Stimulated activated CD8-positive, alpha-beta memory T cell treated with anti-CD3 and anti-CD28 coated beads, Interleukin-12 subunit alpha, Interleukin-12 subunit beta, amount 100 ng/mL, for 1 hour (primary cell): ENCODE results near the gene LMTK2.
A peak's percentile ranks its signal among the peaks of the same experiment; 100 is the strongest.

Source experiments
- DNase-seq: peaks from one replicate; pipeline ENCODE4 v3.0.0-alpha.2; 2020; ENCODE audit warnings: low read depth

LMTK2 gene

DNA sequence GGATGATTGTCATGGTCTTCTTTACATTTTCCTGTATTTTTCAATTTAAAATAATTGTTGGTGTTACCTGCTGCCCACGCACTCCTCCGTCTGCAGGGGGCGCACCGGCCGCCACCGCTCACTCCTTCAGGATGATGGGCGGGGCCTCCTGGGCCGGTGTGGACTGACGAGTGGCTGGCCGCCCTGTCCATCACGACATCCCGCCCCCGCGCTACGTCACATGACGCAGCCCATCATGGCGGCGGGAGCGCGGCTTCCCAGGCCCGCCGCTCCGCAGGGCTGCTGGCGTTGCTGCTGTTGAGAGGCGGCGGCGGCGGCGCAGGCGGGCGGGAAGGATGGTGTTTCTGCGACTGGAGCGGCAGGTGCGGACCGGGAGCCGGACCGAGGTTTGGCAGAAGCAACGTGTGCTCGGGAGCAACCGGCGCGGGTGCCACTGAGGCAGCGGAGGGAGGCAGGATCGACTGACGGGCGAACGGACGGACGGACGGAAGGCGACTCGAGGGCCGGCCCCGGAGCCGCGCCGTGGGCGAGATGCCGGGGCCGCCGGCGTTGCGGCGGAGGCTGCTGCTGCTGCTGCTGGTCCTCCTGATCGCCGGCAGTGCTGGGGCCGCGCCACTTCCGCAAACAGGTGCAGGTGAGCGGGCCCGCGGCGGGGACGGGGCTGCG, at the start of gene LMTK2:
LMTK2 (plus strand) TSS at position 216 of the 666 bp plus-strand sequence; CDS start at position 532, 316 bp downstream.
- DNase-seq, result peak; percentile 94

DNA sequence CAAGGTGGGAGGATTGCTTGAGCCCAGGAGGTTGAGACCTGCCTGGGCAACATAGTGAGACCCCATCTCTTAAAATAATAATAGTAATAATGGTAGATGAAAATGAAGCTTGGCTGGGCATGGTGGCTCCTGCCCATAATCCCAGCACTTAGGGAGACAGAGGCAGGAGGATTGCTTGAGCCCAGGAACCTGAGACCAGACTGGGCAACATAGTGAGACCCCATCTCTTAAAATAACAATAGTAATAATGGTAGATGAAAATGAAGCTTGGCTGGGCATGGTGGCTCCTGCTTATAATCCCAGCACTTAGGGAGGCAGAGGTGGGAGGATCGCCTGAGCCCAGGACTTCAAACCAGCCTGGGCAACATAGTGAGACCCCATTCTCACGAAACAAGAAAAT, 49.5 kb upstream of the LMTK2 start:
- DNase-seq, result no peak

DNA sequence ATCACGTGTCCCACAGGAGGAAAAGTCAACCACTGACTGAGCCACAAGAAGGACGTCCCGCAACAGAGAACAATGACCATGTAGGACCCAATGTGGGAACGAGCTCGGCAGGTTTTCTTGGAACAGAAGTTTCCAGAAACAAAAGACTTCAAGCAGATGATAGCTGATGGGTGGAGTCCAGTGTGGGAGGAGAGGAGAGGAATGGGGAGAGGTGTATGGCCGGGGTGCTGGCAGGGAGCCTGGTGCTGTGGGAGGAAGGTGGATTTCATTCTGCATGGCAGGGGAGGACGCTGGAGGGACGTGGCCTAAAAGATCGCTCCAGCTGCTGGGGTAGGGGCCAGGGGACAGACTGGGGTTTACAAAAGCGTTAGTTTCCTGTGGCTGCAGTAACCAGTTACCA, 48.5 kb upstream of the LMTK2 start:
- no peak for DNase-seq

DNA sequence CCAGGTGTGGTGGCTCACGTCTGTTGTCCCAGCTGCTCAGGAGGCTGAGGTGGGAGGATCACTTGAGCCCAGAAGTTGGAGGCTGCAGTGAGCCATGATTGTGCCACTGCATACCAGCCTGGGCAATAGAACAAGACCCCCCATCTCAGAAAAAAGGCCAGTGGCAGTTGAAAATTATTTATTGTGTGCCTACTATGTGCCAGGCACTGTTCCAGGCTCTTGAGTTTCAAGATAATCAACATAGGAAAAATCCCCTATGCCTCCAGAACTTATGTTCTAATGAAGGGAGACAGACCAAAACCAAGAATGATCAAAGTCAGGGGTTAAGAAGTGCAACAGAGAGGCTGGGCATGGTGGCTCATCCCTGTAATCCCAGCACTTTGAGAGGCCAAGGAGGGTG, 42.4 kb upstream of the LMTK2 start:
- DNase-seq, result no peak

DNA sequence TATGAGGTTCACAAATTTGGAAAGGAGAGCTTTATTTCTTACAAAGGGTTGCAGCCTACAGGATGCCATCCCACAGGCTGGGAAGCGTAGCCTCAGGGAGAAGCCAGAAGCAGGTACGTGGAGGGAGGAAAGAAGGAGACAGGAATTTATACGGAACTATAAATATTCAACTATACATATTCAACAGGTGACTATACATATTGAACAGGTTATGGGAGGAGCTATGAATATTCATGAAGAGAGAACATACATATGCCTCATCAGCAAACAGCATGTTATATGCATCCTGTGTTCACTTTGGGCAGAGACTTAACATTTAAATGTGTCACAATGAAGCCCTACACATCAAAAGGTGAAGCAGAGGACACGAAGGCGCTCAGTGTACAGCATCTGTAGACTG, 40.5 kb upstream of the LMTK2 start:
- DNase-seq, result no peak

DNA sequence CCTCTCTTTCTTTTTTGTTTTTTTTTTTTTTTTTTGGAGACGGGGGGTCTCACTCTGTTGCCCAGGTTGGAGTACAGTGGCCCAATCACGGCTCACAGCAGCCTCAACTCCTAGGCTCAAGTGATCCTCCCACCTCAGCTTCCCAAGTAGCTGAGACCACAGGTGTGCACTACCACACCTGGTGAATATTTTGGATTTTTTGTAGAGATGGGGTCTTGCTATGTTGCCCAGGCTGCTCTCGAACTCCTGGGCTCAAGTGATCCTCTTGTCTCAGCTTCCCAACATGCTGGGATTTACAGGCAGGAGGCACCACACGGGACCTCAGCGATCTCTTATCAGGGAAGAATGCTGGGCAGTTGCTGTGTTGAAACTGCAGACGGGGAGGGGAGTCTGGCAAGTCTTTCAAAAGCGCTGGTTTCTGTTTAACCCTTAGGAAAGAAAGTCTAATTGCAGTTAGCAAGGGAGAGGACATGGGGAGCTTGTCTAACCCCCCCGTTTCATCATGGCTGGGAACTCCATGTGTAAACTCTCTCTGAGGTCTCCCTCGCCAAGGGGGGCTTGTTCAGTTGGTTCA, 39.6 kb upstream of the LMTK2 start:
- no peak for DNase-seq

DNA sequence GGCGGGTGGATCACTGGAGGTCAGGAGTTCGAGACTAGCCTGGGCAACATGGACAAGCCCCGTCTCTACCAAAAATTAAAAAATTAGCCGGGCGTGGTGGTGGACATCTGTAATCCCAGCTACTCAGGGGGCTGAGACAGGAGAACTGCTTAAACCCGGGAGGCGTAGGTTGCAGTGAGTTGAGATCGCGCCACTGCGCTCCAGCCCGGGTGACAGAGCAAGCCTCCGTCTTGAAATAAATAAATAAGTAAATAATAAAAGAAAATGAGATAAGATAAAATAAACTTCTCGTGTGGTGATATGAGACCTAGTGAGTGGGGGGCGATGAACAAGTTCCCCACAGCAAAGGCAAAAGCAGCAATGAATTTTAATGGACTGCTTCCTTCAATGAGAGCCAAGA, 33.6 kb upstream of the LMTK2 start:
- DNase-seq, result no peak

DNA sequence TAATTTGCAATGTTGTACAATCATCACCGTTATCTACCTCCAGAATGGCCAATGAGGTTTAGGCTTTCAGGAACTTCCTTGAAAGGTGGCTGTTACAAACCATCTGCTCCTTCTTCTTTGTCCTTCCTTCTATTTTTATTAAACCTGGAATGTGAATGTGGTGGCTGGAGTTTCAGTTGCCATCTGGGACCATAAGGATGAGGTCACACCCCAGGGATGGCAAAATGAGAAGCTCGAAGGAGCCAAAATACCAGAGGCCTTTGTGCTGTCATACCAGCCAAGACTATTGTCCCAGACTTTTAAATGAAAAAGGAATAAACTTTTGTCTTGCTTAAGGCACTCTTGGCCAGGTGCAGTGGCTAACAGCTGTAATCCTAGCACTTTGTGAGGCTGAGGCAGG, 30.9 kb upstream of the LMTK2 start:
- no peak for DNase-seq

DNA sequence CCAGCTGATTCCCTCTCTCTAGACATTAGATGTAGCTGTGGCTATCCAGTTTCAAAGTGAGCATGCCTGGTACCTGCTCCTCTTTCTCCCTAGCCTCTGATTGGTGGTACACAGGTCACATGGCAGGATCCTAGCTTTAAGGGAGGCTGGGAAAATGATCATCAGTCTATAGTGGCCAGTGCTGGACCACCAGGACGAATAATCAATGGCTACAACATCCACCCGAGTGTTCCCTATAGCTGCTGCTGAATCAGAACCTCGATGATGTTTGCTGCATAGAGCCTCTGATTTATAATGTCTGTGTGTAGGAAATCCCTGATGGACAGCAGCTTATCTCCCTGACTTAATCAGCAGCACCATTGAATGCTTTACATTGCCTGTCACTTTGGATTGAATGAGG, 28.9 kb upstream of the LMTK2 start:
- no peak for DNase-seq

DNA sequence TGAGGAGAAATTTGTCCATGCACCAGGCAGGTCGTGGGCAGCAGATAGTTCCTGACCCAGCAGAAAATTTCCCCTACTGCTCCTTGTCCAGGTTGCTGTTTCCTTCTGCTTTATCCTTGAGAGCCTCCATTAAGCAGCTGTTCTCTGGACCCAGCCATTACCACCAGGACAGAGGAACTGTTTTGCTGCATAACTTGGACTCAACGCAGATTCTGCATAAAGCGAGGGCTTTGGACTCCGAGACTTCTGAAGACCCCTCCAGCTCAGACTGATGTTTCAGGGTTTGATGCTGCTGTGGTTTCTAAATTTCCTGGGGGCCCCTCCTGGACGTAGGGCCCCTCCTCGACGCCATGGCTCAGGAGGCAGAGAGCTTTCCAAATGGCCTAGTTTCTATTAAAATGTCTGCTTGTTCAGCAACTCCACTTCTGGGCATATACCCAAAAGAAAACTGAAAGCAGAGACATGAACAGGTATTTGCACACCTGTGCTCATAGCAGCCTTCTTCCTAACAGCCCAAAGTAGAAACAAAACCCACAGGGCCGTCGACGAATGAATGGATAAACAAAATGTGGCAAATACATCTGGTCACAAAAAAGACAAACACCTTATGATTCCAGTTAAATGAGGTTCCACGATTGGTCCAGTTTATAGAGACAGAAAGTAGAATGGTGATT, 28.3 kb upstream of the LMTK2 start:
- no peak for DNase-seq

DNA sequence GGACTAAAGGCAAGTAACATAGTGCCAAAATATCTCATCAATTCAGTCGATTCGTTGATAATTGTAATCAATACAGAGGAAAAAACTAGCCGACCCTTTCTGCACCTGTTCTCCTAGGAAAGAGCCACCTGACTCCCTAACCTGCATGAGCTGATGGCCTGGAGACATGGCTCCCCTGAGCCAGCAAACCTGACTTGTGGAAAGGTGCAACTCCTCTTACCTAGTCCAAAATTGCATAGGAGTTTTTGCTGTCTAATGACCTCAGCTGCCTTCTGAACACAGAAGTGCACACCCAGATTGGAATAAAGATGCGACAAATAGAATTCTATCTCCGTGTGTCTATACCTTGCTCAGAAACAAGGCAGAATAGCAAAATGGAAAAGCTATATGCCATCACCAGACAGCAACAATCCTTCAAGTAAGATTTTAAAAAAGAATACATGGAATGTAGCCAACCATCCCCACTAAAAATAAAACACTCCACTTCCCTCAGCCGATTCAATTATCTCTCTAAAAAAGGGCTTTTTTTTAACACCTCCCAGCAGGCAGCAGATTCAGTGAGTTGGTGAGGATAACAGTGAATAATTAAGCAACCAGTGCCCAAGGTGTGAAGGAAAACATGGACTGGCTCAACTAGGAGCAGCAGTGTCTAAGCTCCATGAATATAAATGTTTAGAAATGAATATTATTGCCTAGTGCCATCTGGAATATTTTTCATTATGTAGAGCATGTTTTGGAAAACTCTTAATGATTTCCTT, 26.6 kb upstream of the LMTK2 start:
- DNase-seq, result no peak

DNA sequence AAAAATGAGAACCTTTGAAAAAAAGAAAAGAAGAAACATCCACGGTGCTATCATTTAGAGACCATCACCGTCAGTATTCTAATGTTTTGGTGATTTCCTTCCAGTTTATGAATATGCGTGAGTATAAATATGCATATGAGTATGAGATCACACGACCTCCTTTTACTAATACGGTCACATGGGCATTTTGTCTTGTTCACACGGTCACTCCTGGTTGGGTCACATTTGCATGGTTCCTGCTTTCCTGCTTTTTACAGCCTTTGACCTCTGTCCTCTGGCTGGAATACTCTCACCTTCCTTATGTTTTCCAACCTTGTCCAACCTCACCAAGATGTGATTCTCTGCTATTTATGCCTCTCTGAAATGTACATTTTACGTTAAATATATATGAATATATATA, 25.3 kb upstream of the LMTK2 start:
- no peak for DNase-seq

DNA sequence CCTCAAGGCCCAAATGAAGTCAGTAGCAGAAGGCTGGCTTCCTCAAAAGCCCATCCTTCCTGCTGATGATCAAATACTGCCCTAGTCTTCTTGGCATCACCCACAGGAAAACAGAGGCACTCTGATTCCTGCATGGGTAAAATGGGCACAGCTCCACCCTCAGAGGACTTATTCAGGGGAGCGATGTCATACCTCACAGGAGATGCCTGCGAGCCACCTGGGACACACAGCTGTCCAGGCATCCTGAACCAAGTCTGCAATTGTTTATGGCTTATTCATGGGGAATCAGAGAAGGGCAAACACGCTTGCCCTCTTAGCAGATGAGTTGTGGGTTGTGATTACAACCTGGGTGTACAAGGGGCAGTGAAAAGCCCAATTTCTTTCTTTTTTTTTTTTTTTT, 22.0 kb upstream of the LMTK2 start:
- DNase-seq, result no peak

DNA sequence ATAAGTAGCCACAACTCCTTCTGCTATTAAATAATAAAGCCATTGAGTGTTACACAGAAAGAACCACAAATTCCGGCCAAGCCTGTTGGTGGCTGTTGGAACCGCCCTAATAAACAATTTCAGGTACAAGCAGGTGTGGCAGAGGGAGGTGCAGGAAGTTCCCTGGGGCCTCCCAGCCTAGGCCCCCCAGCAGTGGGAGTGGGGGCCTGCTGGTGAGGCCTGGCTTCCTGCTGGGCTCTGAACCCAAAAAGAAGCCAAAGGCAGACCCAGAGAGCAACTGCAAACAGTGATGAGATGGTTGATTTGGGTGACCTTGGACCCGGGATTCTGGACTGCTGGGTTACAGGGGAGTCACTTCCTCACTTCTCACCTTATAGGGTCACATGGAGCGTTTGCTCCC, 21.0 kb upstream of the LMTK2 start:
- no peak for DNase-seq

DNA sequence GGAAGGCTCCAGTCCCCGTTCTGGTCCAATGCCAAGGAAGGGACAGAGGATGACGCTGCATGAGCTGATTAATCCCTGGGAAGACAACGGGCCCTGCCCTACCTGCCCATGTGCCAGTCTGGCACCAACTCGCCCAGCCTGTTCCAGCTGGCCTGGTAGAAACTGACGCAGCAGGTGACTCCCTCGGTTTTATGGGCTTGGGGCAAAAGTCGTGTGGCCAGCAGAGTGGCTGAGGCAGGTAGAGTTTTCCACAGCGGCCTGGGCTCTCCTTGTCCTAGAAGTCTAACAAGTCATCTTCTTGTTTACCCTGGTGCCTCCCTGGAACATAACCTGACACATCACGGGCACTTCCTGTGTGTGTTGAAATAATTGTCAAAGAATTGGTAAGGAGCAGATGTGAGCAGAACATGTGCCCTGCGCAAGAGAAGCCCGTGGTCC, 20.4 kb upstream of the LMTK2 start:
- no peak for DNase-seq

DNA sequence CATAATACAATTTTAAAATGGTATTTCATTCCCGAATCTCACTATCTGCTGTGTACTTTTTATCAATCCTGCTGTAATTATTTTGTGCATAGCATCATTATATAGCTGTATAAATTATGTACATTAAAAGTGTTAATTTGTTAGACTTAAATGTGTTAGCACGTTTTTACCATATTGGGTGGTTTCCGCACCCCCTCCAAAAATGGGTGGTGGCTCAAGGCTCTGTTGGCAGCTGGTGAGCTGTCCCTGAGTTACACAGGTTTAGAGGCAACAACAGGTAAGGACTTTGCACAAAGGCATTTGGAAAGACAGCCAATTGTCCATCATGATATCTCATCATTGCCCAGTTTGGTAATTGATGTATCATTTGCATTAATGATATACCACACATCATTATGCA, 18.6 kb upstream of the LMTK2 start:
- DNase-seq, result no peak

DNA sequence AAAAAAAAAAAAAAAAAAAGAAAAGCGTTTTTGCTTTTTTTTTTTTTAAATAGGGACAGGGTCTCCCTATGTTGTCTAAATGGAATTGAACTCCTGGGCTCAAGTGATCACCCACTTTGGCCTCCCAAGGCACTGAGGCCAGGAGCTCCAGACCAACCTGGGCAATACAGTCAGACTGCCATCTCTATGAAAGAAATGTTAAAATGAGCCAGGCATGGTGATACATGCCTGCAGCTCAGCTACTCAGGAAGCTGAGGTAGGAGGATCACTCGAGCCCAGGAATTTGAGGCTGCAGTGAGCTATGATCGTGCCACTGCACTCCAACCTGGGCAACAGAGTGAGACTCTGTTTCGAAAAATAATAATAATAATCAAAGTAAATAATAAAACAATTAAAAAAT, 16.5 kb upstream of the LMTK2 start:
- DNase-seq, result no peak

DNA sequence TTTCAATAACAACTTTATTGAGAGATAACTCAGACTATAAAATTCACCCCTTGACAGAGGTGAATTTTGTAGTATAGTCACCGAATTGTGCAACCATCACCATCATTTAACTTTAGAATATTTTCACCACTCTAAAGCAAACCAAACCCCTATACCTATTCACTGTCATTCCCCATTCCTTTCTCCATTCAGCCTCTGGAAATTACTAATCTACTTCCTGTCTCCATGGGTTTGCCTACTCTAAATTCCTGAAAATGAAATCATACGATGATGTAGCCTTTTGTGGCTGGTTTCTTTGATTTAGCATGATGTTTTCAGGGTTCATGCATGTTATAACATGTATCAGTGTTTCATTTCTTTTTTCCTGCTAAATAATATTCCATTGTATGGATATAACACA, 15.6 kb upstream of the LMTK2 start:
- DNase-seq, result no peak

DNA sequence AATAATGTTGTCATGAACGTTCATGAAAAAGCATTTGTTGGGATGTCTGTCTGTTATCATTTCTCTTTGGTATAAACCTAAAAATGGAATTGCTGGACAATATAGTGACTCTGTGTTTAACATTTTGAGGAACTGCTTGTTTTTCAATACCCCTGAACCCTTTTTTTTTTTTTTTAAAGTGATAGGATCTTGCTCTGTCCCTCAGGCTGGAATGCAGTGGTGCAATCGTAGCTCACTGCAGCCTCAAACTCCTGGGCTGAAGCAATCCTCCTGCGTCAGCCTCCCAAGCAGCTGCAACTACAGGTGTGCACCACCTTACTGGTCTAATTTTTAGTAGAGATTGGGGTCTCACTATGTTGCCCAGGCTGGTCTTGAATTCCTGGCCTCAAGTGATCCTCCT, 15.1 kb upstream of the LMTK2 start:
- no peak for DNase-seq

DNA sequence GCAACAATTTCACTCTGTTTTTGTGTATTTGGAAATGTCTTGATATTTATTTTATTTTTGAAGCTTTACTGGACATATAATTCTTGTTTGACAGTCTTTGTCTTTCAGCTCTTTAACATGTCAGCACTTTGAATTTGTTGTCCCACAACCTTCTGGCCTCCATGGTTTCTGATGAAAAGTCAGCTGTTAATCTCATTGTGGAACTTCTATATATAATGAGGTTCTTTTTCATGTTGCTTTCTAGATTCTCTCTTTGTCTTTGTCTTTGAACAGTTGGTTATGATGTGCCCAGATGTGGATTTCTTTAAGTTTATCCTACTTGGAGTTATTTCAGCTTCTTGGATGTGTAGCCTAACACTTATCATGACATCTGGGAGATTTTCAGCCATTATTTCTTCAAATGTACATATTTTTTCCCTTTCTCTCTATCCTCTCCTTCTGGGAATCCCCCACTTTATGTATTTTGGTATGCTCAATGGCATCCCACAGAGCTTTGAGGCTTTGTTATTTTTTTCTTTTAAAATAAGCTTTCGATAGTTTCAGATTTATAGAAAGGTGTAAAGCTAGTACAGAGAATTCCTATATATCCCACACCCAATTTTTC, 9.5 kb upstream of the LMTK2 start:
- DNase-seq, result no peak

DNA sequence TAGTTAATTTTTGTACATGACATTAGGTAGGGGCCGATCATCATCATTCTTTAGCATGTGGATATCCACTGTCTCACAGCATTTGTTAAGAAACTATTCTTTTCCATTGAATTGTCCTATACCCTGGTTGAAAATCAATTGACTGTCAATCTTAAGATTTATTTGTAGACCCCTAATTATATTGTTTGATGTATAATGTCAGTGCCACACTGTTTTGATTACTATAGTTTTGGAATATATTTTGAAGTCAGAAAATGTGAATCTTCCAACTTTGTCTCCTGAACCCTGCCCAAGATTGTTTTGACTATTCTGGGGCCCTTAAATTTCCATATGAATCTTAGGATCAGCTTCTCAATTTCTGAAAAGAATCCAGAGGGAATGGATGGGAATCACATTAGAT, 6.6 kb upstream of the LMTK2 start:
- DNase-seq, result no peak

DNA sequence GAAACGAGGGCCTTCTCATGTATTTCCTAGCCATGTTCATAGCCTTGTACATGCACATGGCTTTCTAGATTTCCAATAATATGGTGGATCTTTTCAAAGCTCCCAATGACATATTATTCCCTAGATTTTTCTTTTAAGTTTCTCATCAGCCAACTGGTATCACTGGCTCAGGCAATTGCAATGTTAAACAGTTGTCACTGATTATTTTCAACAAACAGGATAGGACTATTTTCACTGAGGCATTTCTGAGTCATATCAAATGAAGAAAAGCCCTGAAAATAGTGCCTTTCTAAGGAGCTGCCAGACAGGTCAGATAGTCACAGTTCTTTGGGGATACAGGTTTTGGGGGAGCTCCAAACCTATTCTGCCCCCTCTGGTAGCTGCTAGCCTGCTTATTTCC, 4.5 kb upstream of the LMTK2 start:
- DNase-seq, result no peak
